Brain microvascular endothelial cell (primary cell): ENCODE results near the gene KIAA0232.

ENCODE experiments used
- DNase-seq: peaks from one replicate; pipeline ENCODE4 v3.0.0-alpha.2; 2020
- H3K27ac ChIP-seq: fragments of 250-450 bp; sonication (Bioruptor Pico); 2 replicates; pipeline ENCODE4 v1.5.1; 2020; ENCODE audit warnings: mild to moderate bottlenecking, moderate library complexity
- H3K27me3 ChIP-seq: fragments of 250-450 bp; sonication (Bioruptor Pico); replicated peaks from 2 replicates; pipeline ENCODE4 v1.5.1; 2020; ENCODE audit warnings: mild to moderate bottlenecking
- H3K36me3 ChIP-seq: fragments of 250-450 bp; sonication (Bioruptor Pico); replicated peaks from 2 replicates; pipeline ENCODE4 v1.5.1; 2020; ENCODE audit warnings: mild to moderate bottlenecking
- H3K4me3 ChIP-seq: 2 replicates; pipeline ENCODE4 v1.5.1; 2011; ENCODE audit warnings: low read depth, mild to moderate bottlenecking, control low read depth, low read length, moderate library complexity
- CTCF ChIP-seq: IDR thresholded peaks from 2 replicates; pipeline ENCODE4 v1.5.1; 2011; ENCODE audit warnings: low read depth, mild to moderate bottlenecking, moderate library complexity, low read length, control low read depth, inconsistent platforms; ENCODE audit errors: missing control alignments
- in situ Hi-C: cut with HindIII; loops from 2 replicates; pipeline ENCODE4 v1.10.0; 2017; ENCODE audit warnings: low sequenced_read_pairs, low pct_ligation_motif_present

The KIAA0232 gene

GRCh38 chr4:6742507-6742906, 40.0 kb upstream of the KIAA0232 start:
- Histone ChIP-seq H3K4me3 (no peak overlapping the region), H3K27me3 (no peaks in the 10 kb centered on the region), H3K27ac (no peak overlapping the region), H3K36me3 (no peaks in the 10 kb centered on the region)
- no peak for DNase-seq
- in situ Hi-C loops, result loop anchor here (25.0 kb wide), 1 partner anchor 120 kb away; no protein-coding TSS in a partner anchor
- no peak for TF ChIP-seq CTCF

DNA sequence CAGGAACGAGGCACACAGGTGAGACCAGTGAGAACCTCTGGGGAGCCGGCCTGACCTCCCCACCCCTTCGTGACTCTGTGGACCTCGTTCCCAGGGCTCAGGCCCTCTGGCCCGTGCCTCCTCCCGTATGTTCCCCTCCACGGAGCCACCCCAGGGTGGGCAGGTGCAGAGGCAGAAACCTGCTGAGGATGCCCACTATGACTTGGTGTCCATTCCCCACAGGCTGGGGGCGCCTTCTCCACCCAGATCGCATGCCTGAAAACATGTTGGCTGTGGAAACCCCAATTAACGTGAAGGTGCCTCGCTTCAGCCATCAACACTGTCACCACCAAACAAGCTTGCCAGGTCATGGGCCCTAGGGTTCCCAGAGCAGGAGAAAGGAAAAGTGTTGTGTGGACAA, 39.5 kb upstream of the KIAA0232 start:
- H3K27ac ChIP-seq, result no peak overlapping the region
- no peaks in the 10 kb centered on the region for H3K36me3 ChIP-seq
- no peaks in the 10 kb centered on the region for H3K27me3 ChIP-seq
- no peak for TF ChIP-seq CTCF
- H3K4me3 ChIP-seq, result no peak overlapping the region
- in situ Hi-C loops, result loop anchor here (25.0 kb wide), 1 partner anchor 119 kb away; no protein-coding TSS in a partner anchor
- no peak for DNase-seq

GRCh38 chr4:6746721-6747293, 35.7 kb upstream of the KIAA0232 start:
- in situ Hi-C loops, result loop anchor here (25.0 kb wide), 1 partner anchor 115 kb away; no protein-coding TSS in a partner anchor
- TF ChIP-seq CTCF, result no peak
- no peak overlapping the region for H3K4me3 ChIP-seq

GRCh38 chr4:6747294-6748051, 35.1 kb upstream of the KIAA0232 start:
- H3K27me3 ChIP-seq, result no peaks in the 10 kb centered on the region
- no peak for TF ChIP-seq CTCF
- DNase-seq, result no peak
- no peak overlapping the region for H3K4me3 ChIP-seq
- H3K27ac ChIP-seq, result no peak overlapping the region
- no peaks in the 10 kb centered on the region for H3K36me3 ChIP-seq
- in situ Hi-C loops, result loop anchor here (25.0 kb wide), 1 partner anchor 115 kb away; no protein-coding TSS in a partner anchor

More at GRCh38 chr4:6746721-6747293, 35.7 kb upstream of the KIAA0232 start:
- Histone ChIP-seq H3K27me3 (no peaks in the 10 kb centered on the region), H3K27ac (no peak overlapping the region), H3K36me3 (no peaks in the 10 kb centered on the region)
- DNase-seq, result no peak

- Histone ChIP-seq H3K36me3 (no peaks in the 10 kb centered on the region), H3K27ac (no peak overlapping the region), H3K27me3 (no peaks in the 10 kb centered on the region), H3K4me3 (no peak overlapping the region)
- DNase-seq, result no peak
- TF ChIP-seq CTCF, result no peak
- in situ Hi-C loops, result loop anchor here (25.0 kb wide), 1 partner anchor 114 kb away; no protein-coding TSS in a partner anchor
Measured at GRCh38 chr4:6748286-6748685, 34.2 kb upstream of the KIAA0232 start.
